Measurements from ENCODE around the gene DUOXA1. TPM values are rescaled to one million over a fixed set of nuclear protein-coding genes. Genes with fewer than 3 reads are reported as not detected.

The DUOXA1 gene
- polyA plus RNA-seq, 1 of the 3 experiments (the other 2 are of a cell fraction) = 0.02 TPM

GRCh38 chr15:45089712-45090373 lies 39.8 kb downstream of the DUOXA1 start (continued):
- TF ChIP-seq REST (IDR thresholded peaks at IDR 0.05; ENCODE audit: low read depth, low read length) (no peak), CHD2 (IDR thresholded peaks at IDR 0.05; ENCODE audit: low read length, partially characterized antibody) (no peak), POLR2AphosphoS5 (IDR thresholded peaks at IDR 0.05; ENCODE audit: low read depth, low read length) (no peak)

GRCh38 chr15:45088801-45089711 lies 40.6 kb downstream of the DUOXA1 start:
- H3K4me3 ChIP-seq (ENCODE audit: low read depth in 2 of 2, low read length in 1 of 2) = no peak overlapping the region
- H3K9ac ChIP-seq = no peak overlapping the region
- no peaks in the 10 kb centered on the region for H3K9me2 ChIP-seq
- WGBS (ENCODE audit: low lambda C conversion rate) = 58% methylated on average over 10 of the region's 10 CpGs
- H3K79me2 ChIP-seq (ENCODE audit: insufficient read depth) = no peaks in the 10 kb centered on the region
- no peaks in the 10 kb centered on the region for H3K4me1 ChIP-seq (ENCODE audit: control insufficient read depth in 1 of 2, insufficient read depth in 2 of 2, low read depth in 1 of 2, low read length in 1 of 2)
- H4K20me1 ChIP-seq (ENCODE audit: insufficient read depth) = no peaks in the 10 kb centered on the region
- H3K4me2 ChIP-seq = no peak overlapping the region
- 0 out of 2 replicates have a peak, but pooled peaks cover 8% of the 10 kb centered on the region for H3K27me3 ChIP-seq (ENCODE audit: insufficient read depth)
- H3K27ac ChIP-seq (ENCODE audit: low read depth in 2 of 2, low read length in 1 of 2) = no peak overlapping the region
- CTCF ChIA-PET = interaction anchor here (0.7 to 8.4 kb wide), 4 partner anchors 21 to 116 kb away, joined by 3 to 46 read pairs (median 3); no protein-coding TSS in a partner anchor
- no peak overlapping the region for H2AFZ ChIP-seq (ENCODE audit: low read depth)
- H3K36me3 ChIP-seq (replicated peaks in 1 of 2; ENCODE audit: control insufficient read depth in 1 of 2, insufficient read depth in 2 of 2, low read length in 1 of 2) = no peaks in the 10 kb centered on the region
- H3K9me3 ChIP-seq = no peaks in the 10 kb centered on the region
- POLR2A ChIA-PET = no interaction called here
- TF ChIP-seq MAX (IDR thresholded peaks at IDR 0.05; ENCODE audit: low read depth) (no peak), USF2 (IDR thresholded peaks at IDR 0.05; ENCODE audit: borderline replicate concordance, low read depth, low read length) (no peak), ZBTB33 (IDR thresholded peaks at IDR 0.05; ENCODE audit: borderline replicate concordance, low read depth) (no peak), TEAD4 (IDR thresholded peaks at IDR 0.05; ENCODE audit: borderline replicate concordance, insufficient read depth) (no peak)
- no peaks in the 10 kb centered on the region for H3F3A ChIP-seq (replicated peaks; ENCODE audit: insufficient read depth)
- DNase-seq = no peak
